ENCODE results near the gene INTS2. TPM values are rescaled to one million over a fixed set of nuclear protein-coding genes. Genes with fewer than 3 reads are reported as not detected.
"Not testable (repeated sequence)": the region's sequence is repeated elsewhere in the genome, so short reads cannot be mapped to it uniquely, and the experiment has no call there.

The INTS2 gene
- total RNA-seq, 1 donor from 2014 or later: 16.0 TPM

DNA sequence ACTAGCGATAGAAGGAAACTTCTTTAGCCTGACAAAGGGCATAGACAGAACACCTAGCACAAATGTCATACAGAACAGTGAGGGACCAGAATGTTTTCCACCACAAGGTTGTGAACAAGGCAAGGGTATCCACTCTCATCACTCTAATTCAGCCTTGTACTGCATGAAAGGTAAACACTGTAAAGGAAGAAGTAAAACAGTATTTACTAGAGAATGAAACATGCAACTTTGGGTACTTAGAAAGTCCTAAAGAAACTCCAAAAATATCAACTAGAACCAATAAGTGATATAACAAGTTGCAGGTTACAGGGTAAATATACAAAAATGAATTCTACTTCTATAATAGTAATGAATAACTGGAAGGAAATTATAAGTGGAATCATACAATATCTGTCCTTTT lies 96.7 kb downstream of the INTS2 start:
- intact Hi-C loops (cut with DNase I): loop anchor here (10.0 kb wide), 1 partner anchor 416 kb away; no protein-coding TSS in a partner anchor
- DNase-seq (ENCODE audit: low spot score) (no peak), ATAC-seq (no peak)

DNA sequence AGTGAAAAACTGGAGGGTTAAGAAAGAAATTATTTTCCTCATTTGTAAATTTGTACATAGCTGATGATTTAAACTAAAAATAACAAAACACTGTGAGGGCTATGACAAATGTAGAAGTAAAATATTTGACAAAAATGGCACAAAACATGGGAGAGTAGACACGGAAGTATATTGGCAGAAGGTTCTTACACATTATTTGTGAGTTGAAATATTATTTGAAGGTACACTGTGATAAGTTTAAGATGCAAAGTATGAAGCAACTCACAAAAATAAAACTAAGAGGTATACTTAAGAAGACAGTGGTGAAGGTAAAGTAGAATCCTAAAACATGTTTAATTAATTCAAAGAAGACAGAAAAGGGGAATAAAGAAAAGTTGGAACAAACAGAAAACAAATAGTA lies 99.1 kb downstream of the INTS2 start:
- ATAC-seq: no peak
- DNase-seq (ENCODE audit: low spot score): no peak
- intact Hi-C loops (cut with DNase I): no loop called here

DNA sequence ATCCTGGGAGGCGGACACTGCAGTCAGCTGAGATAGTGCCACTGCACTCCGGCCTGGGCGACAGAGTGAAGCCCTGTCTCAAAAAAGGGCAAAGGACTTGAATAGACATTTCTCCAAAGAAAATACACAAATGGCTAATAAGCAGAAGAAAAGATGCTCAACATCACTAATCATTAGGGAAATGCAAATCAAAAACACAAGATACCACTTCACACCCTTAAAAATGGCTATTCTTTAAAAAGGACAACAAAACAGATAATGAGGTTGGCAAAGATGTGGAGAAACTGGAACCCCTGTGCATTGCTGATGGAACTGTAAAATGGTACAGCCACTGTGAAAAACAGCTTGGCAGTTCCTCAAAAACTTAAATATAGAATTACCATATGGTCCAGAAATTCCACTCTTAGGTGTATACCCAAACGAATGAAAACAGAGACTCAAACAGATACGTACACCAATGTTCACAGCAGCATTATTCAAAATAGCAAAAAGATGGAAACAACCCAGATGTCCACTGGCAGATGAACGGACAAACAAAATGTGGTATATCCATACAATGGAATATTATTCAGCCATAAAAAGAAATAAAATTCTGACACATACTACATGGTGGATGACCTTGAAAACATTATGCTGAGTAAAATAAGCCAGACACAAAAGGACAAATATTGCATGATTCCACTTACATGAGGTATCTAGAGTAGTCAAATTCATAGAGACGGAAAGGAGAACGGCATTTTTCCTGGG lies 100.0 kb downstream of the INTS2 start:
- intact Hi-C loops (cut with DNase I): no loop called here
- DNase-seq (ENCODE audit: low spot score) (no peak), ATAC-seq (no peak)

DNA sequence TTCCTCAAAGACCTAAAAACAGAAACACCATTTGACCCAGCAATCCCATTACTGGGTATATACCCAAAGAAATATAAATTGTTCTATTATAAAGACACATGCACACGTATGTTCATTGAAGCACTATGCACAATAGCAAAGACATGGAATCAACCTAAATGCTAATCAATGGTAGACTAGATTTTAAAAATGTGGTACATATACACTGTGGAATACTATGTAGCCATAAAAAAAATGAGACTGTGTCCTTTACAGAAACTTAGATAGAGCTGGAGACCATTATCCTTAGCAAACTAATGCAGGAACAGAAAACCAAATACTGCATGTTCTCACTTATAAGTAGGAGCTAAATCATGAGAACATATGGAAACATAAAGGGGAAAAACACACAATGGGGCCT lies 100.9 kb downstream of the INTS2 start:
- DNase-seq (ENCODE audit: low spot score); ATAC-seq; intact Hi-C loops (cut with DNase I): not testable (repeated sequence)

DNA sequence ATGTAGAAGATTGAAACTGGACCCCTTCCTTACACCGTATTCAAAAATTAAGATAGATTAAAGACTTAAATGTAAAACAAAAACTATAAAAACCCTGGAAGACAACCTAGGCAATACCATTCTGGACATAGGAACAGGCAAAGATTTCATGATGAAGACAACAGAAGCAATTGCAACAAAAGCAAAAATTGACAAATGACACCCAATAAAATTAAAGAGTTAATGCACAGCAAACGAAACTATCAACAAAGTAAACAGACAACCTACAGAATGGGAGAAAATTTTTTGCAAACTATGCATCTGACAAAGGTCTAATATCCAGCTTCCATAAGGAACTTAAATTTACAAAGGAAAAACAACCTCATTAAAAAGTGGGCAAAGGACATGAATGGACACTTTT lies 101.6 kb downstream of the INTS2 start:
- intact Hi-C loops (cut with DNase I); DNase-seq (ENCODE audit: low spot score); ATAC-seq: not testable (repeated sequence)

DNA sequence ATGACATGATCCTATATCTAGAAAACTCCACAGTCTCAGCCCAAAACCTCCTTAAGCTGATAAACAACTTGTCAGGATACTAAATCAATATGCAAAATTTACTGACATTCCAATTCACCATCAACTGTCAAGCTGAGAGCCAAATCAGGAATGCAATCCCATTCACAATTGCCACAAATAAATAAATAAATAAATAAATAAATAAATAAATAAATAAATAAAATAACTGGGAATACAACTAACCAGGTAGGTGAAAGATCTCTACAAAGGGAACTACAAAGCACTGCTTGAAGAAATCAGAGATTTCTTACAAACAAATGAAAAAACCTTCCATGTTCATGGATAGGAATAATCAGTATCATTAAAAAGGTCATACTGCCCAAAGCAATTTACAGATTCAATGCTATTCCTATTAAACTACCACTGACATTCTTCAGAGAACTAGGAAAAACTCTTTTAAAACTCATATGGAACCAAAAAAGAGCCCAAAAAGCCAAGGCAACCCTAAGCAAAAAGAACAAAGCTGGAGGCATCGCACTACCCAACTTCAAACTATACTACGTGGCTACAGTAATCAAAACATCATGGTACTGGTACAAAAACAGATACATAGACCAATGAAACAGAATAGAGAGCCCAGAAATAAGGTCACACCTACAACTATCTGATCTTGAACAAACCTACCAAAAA lies 102.2 kb downstream of the INTS2 start:
- no peak for ATAC-seq
- intact Hi-C loops (cut with DNase I): no loop called here
- no peak for DNase-seq (ENCODE audit: low spot score)

DNA sequence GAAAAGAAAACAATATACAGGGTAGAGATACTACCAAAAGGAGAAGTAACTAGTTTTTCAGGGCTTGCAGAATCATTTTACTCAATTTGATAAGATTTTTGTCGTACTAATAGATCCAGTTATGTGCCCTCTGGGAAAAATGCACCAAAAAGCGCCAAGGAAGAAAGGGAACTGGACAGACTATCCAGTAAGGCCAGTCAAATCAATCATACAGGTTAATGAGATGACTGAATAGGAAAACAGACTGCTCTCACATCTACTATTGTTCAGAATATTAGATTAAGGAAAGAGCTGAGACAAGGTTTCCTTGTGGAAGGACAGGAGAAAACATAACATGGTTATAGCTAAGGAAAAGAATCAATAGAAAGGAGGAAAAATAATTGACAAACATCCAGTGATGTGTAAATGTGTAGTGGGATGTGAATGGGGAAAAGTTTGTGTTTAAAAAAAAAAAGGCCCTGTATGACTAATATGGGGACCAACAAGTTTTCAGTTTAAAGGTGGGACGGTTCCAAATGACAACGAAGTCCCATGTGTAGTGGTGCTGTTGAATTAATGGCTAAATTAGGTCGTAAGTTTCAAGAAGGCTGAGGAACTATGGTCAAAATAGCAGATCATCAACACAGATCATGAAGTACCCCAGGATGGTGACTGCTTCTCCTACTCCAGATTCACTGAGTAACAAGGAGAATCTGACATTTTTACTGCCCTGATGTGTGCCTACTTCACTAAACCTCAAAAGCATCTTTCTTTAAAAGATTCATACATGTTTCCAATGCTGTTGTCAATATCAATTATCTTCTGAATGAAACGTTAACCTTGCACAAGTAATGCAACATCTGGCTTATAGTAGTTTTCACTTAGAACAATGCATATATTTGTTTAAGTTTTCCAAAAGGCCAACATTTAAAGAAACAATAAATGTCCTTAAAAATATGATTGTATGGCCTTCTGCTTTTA lies 105.2 kb downstream of the INTS2 start:
- ATAC-seq: no peak
- no peak for DNase-seq (ENCODE audit: low spot score)
- intact Hi-C loops (cut with DNase I): no loop called here

DNA sequence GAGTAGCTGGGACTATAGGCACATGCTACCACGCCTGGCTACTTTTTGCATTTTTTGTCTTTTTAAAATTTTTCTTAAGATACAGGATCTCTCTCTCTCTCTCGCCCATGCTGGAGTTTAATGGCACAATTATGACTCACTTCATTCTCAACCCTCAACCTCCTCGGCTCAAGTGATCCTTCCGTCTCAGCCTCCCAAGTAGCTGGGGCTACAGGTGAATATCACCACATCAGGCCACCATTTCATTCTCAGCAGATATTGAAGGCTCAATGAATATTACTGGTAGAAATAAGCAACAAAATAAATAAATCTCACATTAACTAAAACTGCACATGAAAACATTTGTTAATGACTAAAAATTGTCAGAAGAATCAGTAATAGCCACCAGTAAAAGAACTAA lies 106.1 kb downstream of the INTS2 start:
- intact Hi-C loops (cut with DNase I): no loop called here
- ATAC-seq: no peak
- DNase-seq (ENCODE audit: low spot score): no peak

DNA sequence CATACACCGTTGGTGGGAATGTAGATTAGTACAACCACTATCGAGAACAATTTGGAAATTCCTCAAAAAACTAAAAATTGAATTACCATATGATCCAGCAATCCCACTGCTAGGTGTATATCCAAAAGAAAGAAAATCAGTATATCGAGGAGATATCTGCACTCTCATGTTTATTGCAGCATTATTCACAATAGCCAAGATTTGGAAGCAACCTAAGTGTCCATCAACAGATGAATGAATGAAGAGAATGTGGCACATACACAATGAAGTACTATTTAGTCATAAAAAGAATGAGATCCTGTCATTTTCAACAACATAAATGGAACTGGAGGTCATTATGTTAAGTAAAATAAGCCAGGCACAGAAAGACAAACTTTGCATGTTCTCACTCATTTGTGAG lies 108.5 kb downstream of the INTS2 start:
- intact Hi-C loops (cut with DNase I); DNase-seq (ENCODE audit: low spot score); ATAC-seq: not testable (repeated sequence)

DNA sequence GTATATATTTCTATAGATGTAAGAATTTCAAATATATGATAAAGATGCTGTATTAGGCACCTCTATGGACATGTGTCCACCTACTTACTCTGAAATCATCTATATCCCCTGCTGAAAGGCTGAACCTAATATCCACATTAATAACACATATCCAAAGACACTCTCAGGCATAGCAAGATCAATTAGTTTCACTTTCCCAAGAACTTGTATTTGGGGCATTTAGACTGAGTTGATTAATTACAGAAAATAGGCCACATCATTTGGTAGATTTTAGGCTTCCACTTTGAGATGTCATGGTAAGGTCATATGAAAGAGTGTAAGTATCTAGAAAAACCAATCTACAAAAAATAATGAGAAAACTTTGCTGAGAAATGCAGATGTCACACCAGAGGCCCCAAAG lies 109.6 kb downstream of the INTS2 start:
- no peak for ATAC-seq
- intact Hi-C loops (cut with DNase I): no loop called here
- DNase-seq (ENCODE audit: low spot score): no peak

DNA sequence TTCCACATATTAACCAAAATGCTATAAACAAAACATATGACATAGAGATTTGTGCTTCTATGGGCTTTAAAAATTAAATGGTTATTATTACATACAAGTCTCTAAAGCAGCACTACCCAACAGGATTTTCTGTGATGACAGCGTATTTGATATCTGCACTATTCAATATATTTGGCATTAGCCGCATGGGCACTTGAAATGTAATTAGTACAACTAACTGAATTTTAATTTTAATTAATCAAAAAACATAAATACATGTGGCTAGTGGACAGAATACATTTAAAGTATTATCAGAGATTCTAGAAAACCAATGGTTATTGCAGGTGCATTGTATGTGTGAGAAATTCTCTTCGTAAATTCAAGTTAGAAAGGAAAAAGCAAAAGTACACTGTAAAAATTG lies 110.3 kb downstream of the INTS2 start:
- no peak for ATAC-seq
- intact Hi-C loops (cut with DNase I): no loop called here
- no peak for DNase-seq (ENCODE audit: low spot score)

DNA sequence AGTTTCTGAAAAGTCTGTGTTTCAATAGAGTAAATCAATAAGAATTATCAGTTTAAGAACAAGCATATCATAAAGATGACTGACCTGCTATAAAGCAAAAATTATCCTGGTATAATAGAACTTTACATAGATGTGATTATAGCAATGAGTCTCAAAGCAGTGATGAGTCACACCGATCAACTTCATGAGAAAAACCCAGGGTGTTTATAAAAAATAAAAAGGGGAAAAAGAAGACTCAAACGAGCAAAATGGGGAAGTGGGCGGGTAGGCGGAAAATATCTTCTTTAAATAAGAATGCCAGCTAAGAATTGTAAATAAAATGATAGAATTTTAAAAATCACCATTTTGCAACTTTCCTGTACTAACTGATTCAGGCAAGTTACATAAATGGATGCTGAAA lies 111.2 kb downstream of the INTS2 start:
- DNase-seq (ENCODE audit: low spot score): no peak
- ATAC-seq: no peak
- intact Hi-C loops (cut with DNase I): no loop called here

DNA sequence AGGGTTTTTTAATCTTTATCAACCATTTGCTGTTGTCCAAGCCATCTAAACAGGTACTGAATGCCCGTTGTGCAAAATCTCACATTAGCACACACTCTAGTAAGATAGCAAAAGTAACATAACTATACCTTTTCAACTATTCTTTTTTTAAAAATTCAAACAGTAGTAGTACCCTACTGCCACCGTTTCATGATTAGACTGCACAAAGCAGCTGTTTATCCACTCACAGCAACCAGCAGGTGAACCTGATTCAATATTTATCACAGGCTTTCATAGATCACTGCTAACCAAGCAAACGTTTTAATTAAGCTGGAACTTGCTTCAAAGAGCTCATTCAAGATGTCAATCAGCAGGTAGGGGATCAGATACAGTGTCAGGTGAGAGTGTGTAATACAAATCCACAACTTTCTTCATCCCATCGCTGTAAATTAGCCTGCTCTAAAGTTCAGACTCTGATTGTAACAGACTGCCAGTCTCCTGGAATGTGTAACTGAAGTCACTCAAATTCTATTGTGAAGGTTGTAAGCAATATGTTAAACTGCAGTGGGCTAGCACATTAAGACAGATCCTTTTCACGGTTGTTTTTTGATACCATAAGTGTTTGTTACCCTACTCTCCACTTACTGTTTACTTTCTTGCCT lies 111.8 kb downstream of the INTS2 start:
- intact Hi-C loops (cut with DNase I): no loop called here
- ATAC-seq (no peak), DNase-seq (ENCODE audit: low spot score) (no peak)

Other genes with a start within 250 kb of the INTS2 start
- gene BRIP1, start 64.5 kb downstream of the INTS2 start, total RNA-seq: 0.53 TPM
- gene MED13, start 137.3 kb upstream of the INTS2 start, total RNA-seq: 76.7 TPM

Data from sciatic nerve (tissue), 2 donors.